ENCODE measurements around the gene PRR14. TPM values are rescaled to one million over a fixed set of nuclear protein-coding genes. Genes with fewer than 3 reads are reported as not detected.
"Not testable (repeated sequence)": the region's sequence is repeated elsewhere in the genome, so short reads cannot be mapped to it uniquely, and the experiment has no call there.

PRR14 gene
- polyA plus RNA-seq, 1 of the 3 experiments (the other 2 are of a cell fraction): 13.5 TPM

DNA sequence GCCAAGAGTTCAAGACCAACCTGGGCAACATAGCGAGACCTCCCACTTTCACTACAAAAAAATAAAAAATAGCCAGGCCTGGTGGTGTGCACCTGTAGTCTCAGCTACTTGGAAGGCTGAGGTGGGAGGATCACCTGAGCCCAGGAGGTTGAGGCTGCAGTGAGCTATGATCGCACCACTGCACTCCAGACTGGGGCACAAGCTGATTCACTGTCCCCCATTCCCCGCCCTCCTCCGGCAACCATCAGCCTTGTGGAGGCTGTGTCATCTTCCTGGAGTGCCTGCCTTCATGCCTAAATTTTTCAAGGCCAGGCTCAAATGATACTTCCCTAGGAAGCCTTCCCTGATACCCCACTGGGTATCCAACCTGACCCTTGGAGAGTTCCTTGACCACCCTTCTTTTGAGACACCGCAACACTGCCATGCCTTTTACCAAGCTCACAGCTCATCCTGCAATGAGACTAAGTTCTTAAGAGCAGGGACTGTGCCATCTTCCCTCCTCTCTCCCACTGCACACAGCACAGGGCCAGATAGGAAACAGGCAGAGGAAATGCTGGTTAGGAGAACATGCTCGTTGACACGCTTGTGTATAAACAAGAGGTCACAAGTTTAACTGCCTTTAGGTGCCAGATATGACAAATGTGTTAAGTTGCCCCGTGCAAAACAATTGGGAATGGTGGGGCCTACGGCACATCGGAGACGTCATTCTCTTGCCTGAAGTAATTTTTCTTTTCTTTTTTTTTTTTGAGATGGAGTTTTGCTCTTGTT lies 44.4 kb downstream of the PRR14 start:
- Histone ChIP-seq H3K9me2 (no peaks in the 10 kb centered on the region), H4K20me1 (ENCODE audit: insufficient read depth) (peaks cover 5% of the 10 kb centered on the region), H3K4me2 (no peak overlapping the region), H3K27me3 (ENCODE audit: insufficient read depth) (no peaks in the 10 kb centered on the region), H3K79me2 (ENCODE audit: insufficient read depth) (peaks cover 13% of the 10 kb centered on the region), H3K36me3 (replicated peaks in 1 of 2; ENCODE audit: control insufficient read depth in 1 of 2, insufficient read depth in 2 of 2, low read length in 1 of 2) (peaks cover 0 to 2% of the 10 kb centered on the region in 2 experiments), H3K9me3 (no peaks in the 10 kb centered on the region), H3K4me3 (ENCODE audit: low read depth in 2 of 2, low read length in 1 of 2) (no peak overlapping the region), H3K4me1 (ENCODE audit: control insufficient read depth in 1 of 2, insufficient read depth in 2 of 2, low read depth in 1 of 2, low read length in 1 of 2) (peaks cover 3 to 10% of the 10 kb centered on the region in 2 experiments), H2AFZ (ENCODE audit: low read depth) (no peak overlapping the region), H3K9ac (no peak overlapping the region), H3F3A (replicated peaks; ENCODE audit: insufficient read depth) (no peaks in the 10 kb centered on the region), H3K27ac (ENCODE audit: low read depth in 2 of 2, low read length in 1 of 2) (no peak overlapping the region)
- ChIA-PET POLR2A (interaction anchor here (0.7 kb wide), 1 partner anchor 199 kb away, joined by 3 read pairs; no protein-coding TSS in a partner anchor), CTCF (interaction anchor here (0.6 to 2.8 kb wide), 8 partner anchors 17 to 80 kb away, joined by 3 to 18 read pairs (median 6); partner anchors contain the start of gene PRR14)
- 90% methylated on average over 11 of the region's 11 CpGs for WGBS (ENCODE audit: low lambda C conversion rate)
- DNase-seq: no peak
- TF ChIP-seq NRF1 (IDR thresholded peaks at IDR 0.05; ENCODE audit: low read depth, low read length) (no peak), RAD21 (IDR thresholded peaks at IDR 0.05; ENCODE audit: low read length) (no peak)
- TF ChIP-seq, protein P1, sequence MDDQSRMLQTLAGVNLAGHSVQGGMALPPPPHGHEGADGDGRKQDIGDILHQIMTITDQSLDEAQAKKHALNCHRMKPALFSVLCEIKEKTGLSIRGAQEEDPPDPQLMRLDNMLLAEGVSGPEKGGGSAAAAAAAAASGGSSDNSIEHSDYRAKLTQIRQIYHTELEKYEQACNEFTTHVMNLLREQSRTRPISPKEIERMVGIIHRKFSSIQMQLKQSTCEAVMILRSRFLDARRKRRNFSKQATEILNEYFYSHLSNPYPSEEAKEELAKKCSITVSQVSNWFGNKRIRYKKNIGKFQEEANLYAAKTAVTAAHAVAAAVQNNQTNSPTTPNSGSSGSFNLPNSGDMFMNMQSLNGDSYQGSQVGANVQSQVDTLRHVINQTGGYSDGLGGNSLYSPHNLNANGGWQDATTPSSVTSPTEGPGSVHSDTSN (IDR thresholded peaks at IDR 0.05): no peak

GRCh38 chr16:30696646-30697045 lies 45.9 kb downstream of the PRR14 start:
- 98% methylated on average over 3 of the region's 3 CpGs for WGBS (ENCODE audit: low lambda C conversion rate)
- not testable (repeated sequence) for H3K4me2 ChIP-seq; H3K27ac ChIP-seq (ENCODE audit: low read depth in 2 of 2, low read length in 1 of 2); H2AFZ ChIP-seq (ENCODE audit: low read depth); H3K27me3 ChIP-seq (ENCODE audit: insufficient read depth); H3F3A ChIP-seq (replicated peaks; ENCODE audit: insufficient read depth); H3K9me2 ChIP-seq; H3K9ac ChIP-seq; H3K4me3 ChIP-seq (ENCODE audit: low read depth in 2 of 2, low read length in 1 of 2); DNase-seq; H3K9me3 ChIP-seq
- Histone ChIP-seq H3K36me3 (replicated peaks in 1 of 2; ENCODE audit: control insufficient read depth in 1 of 2, insufficient read depth in 2 of 2, low read length in 1 of 2) (peaks cover 13 to 17% of the 10 kb centered on the region in 2 experiments), H4K20me1 (ENCODE audit: insufficient read depth) (peaks cover 12% of the 10 kb centered on the region), H3K79me2 (ENCODE audit: insufficient read depth) (peaks cover 28% of the 10 kb centered on the region), H3K4me1 (ENCODE audit: control insufficient read depth in 1 of 2, insufficient read depth in 2 of 2, low read depth in 1 of 2, low read length in 1 of 2) (peaks cover 12 to 15% of the 10 kb centered on the region in 2 experiments)
- CTCF ChIA-PET: interaction anchor here (1.1 to 2.8 kb wide), 6 partner anchors 10 to 266 kb away, joined by 3 to 18 read pairs (median 4); partner anchors contain the start of genes DCTPP1 and PRR14
- POLR2A ChIA-PET: interaction anchor here (1.9 to 2.0 kb wide), 2 partner anchors 38 to 52 kb away, joined by 4 to 8 read pairs; partner anchors contain the start of genes FBRS and PHKG2

DNA sequence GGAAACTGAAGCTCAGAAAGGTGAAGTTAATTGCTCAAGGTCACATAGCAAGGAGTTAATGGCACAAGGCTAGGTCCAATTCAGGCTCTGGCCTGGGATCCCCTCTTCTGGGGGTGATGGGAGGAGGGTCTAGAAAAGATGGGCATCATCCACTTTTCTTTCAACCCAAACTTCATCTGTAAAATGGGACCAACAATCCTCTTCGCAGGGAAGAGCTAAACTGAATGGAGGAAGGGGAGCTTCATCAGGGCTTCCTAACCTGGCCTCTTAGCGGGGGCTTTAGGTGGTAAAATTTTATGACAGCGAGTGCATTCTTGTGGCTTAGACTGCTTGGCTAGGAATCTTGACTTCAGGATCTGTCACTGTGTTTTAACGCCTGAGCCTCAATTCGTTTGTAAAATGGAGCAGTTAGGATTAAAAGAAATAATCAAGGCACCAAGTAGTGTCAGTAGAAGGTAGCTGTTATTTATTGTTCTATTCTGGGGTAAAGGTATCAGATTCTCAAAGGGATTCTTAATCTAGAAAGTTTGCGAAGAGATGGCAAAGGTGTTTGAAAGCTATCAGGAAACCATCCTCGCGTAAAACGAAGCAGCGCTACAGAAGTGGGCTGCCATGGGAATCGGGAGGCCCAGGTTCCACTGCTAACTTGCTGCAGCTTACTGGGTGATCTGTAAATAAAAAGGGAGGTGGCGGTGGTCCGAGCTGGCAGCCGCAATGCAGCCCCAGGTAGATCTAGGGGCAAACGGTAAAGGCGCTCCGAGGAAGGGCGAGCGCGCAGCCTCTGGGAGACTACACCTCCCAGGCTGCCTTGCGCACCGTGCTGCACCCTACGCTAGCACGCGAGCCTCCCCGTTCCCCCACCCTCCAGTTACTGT lies 46.7 kb downstream of the PRR14 start:
- DNase-seq: peak; percentile 91
- Histone ChIP-seq H4K20me1 (ENCODE audit: insufficient read depth) (peaks cover 12% of the 10 kb centered on the region), H3K4me1 (ENCODE audit: control insufficient read depth in 1 of 2, insufficient read depth in 2 of 2, low read depth in 1 of 2, low read length in 1 of 2) (peaks cover 12 to 15% of the 10 kb centered on the region in 2 experiments), H3K79me2 (ENCODE audit: insufficient read depth) (peaks cover 36% of the 10 kb centered on the region), H3F3A (replicated peaks; ENCODE audit: insufficient read depth) (no peaks in the 10 kb centered on the region), H2AFZ (ENCODE audit: low read depth) (peak overlapping the region; percentile 88), H3K27me3 (ENCODE audit: insufficient read depth) (no peaks in the 10 kb centered on the region), H3K27ac (ENCODE audit: low read depth in 2 of 2, low read length in 1 of 2) (peak overlapping the region; percentile 99 to 100), H3K4me3 (ENCODE audit: low read depth in 2 of 2, low read length in 1 of 2) (peak overlapping the region; percentile 78), H3K9me2 (no peaks in the 10 kb centered on the region), H3K36me3 (replicated peaks in 1 of 2; ENCODE audit: control insufficient read depth in 1 of 2, insufficient read depth in 2 of 2, low read length in 1 of 2) (peaks cover 13 to 23% of the 10 kb centered on the region in 2 experiments), H3K4me2 (peak overlapping the region; percentile 75), H3K9ac (peak overlapping the region; percentile 100), H3K9me3 (no peaks in the 10 kb centered on the region)
- CTCF ChIA-PET: interaction anchor here (1.1 to 2.8 kb wide), 7 partner anchors 11 to 267 kb away, joined by 3 to 18 read pairs (median 3); partner anchors contain the start of genes DCTPP1 and PRR14
- POLR2A ChIA-PET: interaction anchor here (0.7 to 2.0 kb wide), 3 partner anchors 39 to 51 kb away, joined by 4 to 8 read pairs (median 4); partner anchors contain the start of genes FBRS, PHKG2 and PRR14
- 26% methylated on average over 18 of the region's 26 CpGs for WGBS (ENCODE audit: low lambda C conversion rate)
- TF ChIP-seq FOXJ3 (CRISPR knock-in tag; IDR thresholded peaks at IDR 0.05) (no peak), IRF3 (IDR thresholded peaks at IDR 0.05; ENCODE audit: low read depth, low read length) (no peak), FOXM1 (IDR thresholded peaks at IDR 0.05; ENCODE audit: low read depth) (no peak), MAX (IDR thresholded peaks at IDR 0.05; ENCODE audit: low read depth) (peak; percentile 82; the same call in 1 of the 2 replicates), CHD2 (IDR thresholded peaks at IDR 0.05; ENCODE audit: low read length, partially characterized antibody) (peak; percentile 100), NRF1 (IDR thresholded peaks at IDR 0.05; ENCODE audit: low read depth, low read length) (peak; percentile 63)
- TF ChIP-seq, protein P2, sequence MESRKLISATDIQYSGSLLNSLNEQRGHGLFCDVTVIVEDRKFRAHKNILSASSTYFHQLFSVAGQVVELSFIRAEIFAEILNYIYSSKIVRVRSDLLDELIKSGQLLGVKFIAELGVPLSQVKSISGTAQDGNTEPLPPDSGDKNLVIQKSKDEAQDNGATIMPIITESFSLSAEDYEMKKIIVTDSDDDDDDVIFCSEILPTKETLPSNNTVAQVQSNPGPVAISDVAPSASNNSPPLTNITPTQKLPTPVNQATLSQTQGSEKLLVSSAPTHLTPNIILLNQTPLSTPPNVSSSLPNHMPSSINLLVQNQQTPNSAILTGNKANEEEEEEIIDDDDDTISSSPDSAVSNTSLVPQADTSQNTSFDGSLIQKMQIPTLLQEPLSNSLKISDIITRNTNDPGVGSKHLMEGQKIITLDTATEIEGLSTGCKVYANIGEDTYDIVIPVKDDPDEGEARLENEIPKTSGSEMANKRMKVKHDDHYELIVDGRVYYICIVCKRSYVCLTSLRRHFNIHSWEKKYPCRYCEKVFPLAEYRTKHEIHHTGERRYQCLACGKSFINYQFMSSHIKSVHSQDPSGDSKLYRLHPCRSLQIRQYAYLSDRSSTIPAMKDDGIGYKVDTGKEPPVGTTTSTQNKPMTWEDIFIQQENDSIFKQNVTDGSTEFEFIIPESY (IDR thresholded peaks at IDR 0.05; ENCODE audit: borderline replicate concordance, low read depth): peak; percentile 99

Measured in SK-N-SH (cell line).